KMS-11 (cell line): Measurements from ENCODE around the gene KIF3B.

Source experiments
- H2AFZ ChIP-seq: fragments of 200-600 bp; sonication (generic); 2 replicates; pipeline ENCODE4 v1.6.1; 2016; ENCODE audit warnings: antibody characterized with exemption, mixed run types, low read depth
- H3K27ac ChIP-seq: fragments of 200-600 bp; sonication (generic); 2 replicates; pipeline ENCODE4 v1.6.1; 2016; ENCODE audit warnings: mild to moderate bottlenecking, mixed run types
- H3K27me3 ChIP-seq: fragments of 200-600 bp; sonication (generic); 2 replicates; pipeline ENCODE4 v1.6.1; 2017; ENCODE audit warnings: mild to moderate bottlenecking, low read depth, mixed run types, moderate library complexity; ENCODE audit not compliant: insufficient read depth
- H3K36me3 ChIP-seq: fragments of 200-600 bp; sonication (generic); 2 replicates; pipeline ENCODE4 v1.6.1; 2017; ENCODE audit warnings: mild to moderate bottlenecking, mixed run types; ENCODE audit not compliant: insufficient read depth
- H3K4me1 ChIP-seq: fragments of 200-600 bp; sonication (generic); 2 replicates; pipeline ENCODE4 v1.6.1; 2016; ENCODE audit warnings: mild to moderate bottlenecking, low read depth, mixed run types; ENCODE audit not compliant: poor library complexity, severe bottlenecking
- H3K4me2 ChIP-seq: fragments of 200-600 bp; sonication (generic); 2 replicates; pipeline ENCODE4 v1.7.0; 2016; ENCODE audit warnings: mild to moderate bottlenecking, mixed run types
- H3K4me3 ChIP-seq: fragments of 200-600 bp; sonication (generic); IDR thresholded peaks from 2 replicates; pipeline ENCODE4 v1.6.1; 2017; ENCODE audit warnings: low read depth, low read length, mixed read lengths; ENCODE audit not compliant: insufficient read depth
- H3K79me2 ChIP-seq: fragments of 200-600 bp; sonication (generic); 2 replicates; pipeline ENCODE4 v1.6.1; 2016; ENCODE audit warnings: low read depth, mixed run types; ENCODE audit not compliant: insufficient read depth
- H3K9ac ChIP-seq: fragments of 200-600 bp; sonication (generic); 2 replicates; pipeline ENCODE4 v1.6.1; 2016; ENCODE audit warnings: mild to moderate bottlenecking, mixed run types
- H4K20me1 ChIP-seq: fragments of 200-600 bp; sonication (generic); 2 replicates; pipeline ENCODE4 v1.6.1; 2016; ENCODE audit warnings: mild to moderate bottlenecking, mixed run types; ENCODE audit not compliant: insufficient read depth
- CTCF ChIP-seq: fragments of 200-600 bp; sonication (generic); conservative IDR thresholded peaks from 2 replicates; pipeline ENCODE4 v1.6.1; 2017; ENCODE audit warnings: low read depth, mild to moderate bottlenecking, antibody characterized with exemption, low read length, moderate library complexity, mixed read lengths

KIF3B gene

GRCh38 chr20:32282461-32282860, 5.0 kb downstream of the KIF3B start:
- Histone ChIP-seq H3K9ac (no peak overlapping the region), H3K79me2 (peaks cover 20% of the 10 kb centered on the region; the same call in 1 of the 2 replicates), H2AFZ (no peak overlapping the region), H3K4me2 (no peak overlapping the region), H3K27me3 (no peaks in the 10 kb centered on the region), H3K36me3 (no peaks in the 10 kb centered on the region), H4K20me1 (no peaks in the 10 kb centered on the region), H3K4me1 (peaks cover 42% of the 10 kb centered on the region), H3K4me3 (no peak overlapping the region), H3K27ac (no peak overlapping the region)
- no peak for TF ChIP-seq CTCF

- Histone ChIP-seq H3K9ac (no peak overlapping the region), H4K20me1 (no peaks in the 10 kb centered on the region), H3K79me2 (peaks cover 8% of the 10 kb centered on the region; the same call in 1 of the 2 replicates), H3K27me3 (no peaks in the 10 kb centered on the region), H2AFZ (no peak overlapping the region), H3K36me3 (no peaks in the 10 kb centered on the region), H3K4me1 (peaks cover 37% of the 10 kb centered on the region), H3K4me3 (no peak overlapping the region), H3K27ac (peak overlapping the region; percentile 61), H3K4me2 (peak overlapping the region; percentile 73)
- TF ChIP-seq CTCF = no peak
Observed at GRCh38 chr20:32285082-32285620, 7.7 kb downstream of the KIF3B start.

- Histone ChIP-seq H3K4me1 (peaks cover 37% of the 10 kb centered on the region), H3K27me3 (no peaks in the 10 kb centered on the region), H3K36me3 (no peaks in the 10 kb centered on the region), H4K20me1 (no peaks in the 10 kb centered on the region), H3K4me2 (peak overlapping the region; percentile 73), H3K4me3 (no peak overlapping the region), H2AFZ (no peak overlapping the region), H3K79me2 (peaks cover 8% of the 10 kb centered on the region; the same call in 1 of the 2 replicates), H3K27ac (peak overlapping the region; percentile 61), H3K9ac (peak overlapping the region; percentile 20; the same call in 1 of the 2 replicates)
- TF ChIP-seq CTCF = no peak
Observed at GRCh38 chr20:32285621-32286371, 8.3 kb downstream of the KIF3B start.

- Histone ChIP-seq H3K27ac (peak overlapping the region; percentile 61; the same call in 1 of the 2 replicates), H3K27me3 (no peaks in the 10 kb centered on the region), H3K36me3 (no peaks in the 10 kb centered on the region), H3K9ac (no peak overlapping the region), H3K4me3 (no peak overlapping the region), H4K20me1 (no peaks in the 10 kb centered on the region), H2AFZ (no peak overlapping the region), H3K79me2 (peaks cover 8% of the 10 kb centered on the region; the same call in 1 of the 2 replicates), H3K4me1 (peaks cover 37% of the 10 kb centered on the region), H3K4me2 (peak overlapping the region; percentile 73; the same call in 1 of the 2 replicates)
- no peak for TF ChIP-seq CTCF
Observed at GRCh38 chr20:32287231-32287638, 9.8 kb downstream of the KIF3B start.
